Measurements from ENCODE around the gene ZBTB7C. TPM values are rescaled to one million over a fixed set of nuclear protein-coding genes. Genes with fewer than 3 reads are reported as not detected.

ZBTB7C gene
- polyA plus RNA-seq, 1 donor (not counting 4 experiments of a cell fraction or from before 2014, with no cell fraction given) = 0.58 TPM

DNA sequence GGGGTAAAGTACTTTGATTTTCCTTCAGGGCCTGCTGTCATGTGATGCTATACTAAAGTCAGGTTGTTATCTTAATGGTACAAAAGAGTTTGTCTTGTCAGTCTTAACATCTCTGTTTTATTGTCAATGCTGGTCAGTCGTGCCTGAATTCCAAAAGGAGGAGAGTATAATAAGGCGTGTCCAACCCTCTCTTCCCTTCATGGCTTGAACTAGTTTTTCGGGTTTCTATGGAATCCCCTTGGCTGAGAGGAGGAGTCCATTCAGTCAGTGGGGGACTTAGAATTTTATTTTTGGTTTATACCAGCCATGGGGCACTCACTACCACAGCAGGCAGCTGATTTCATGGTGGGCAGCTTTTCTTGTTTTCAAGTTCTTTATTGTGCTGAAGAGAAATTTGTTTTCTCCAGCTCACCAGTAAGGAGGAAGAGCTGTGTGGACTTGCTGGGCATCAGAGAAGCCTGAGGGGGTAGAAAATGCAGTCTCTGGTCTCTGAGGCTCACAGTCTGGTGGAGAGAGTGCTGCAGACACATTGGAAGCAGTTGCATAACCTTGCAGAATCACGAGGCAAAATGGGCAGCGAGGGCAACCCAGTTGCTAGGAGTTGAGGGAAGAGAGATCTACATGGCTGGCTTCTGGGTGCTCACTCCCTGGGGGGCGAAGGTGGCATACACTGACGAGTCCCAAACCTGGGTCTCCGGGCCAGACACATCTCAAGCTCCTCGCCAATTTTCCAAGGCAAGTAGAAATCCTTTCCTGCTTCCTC, 193.1 kb downstream of the ZBTB7C start:
- no peak overlapping the region for H3K27ac ChIP-seq (ENCODE audit: control insufficient read depth, insufficient read depth, low read length)
- H3K4me1 ChIP-seq (ENCODE audit: control insufficient read depth, extremely low read depth, insufficient read depth, low read length) = no peaks in the 10 kb centered on the region
- H3K79me2 ChIP-seq (ENCODE audit: control insufficient read depth, insufficient read depth, low read length) = no peaks in the 10 kb centered on the region
- H3K4me2 ChIP-seq (ENCODE audit: control insufficient read depth, extremely low read depth, insufficient read depth, low read depth, low read length) = no peak overlapping the region
- no peaks in the 10 kb centered on the region for H3K36me3 ChIP-seq (ENCODE audit: control insufficient read depth in 2 of 2, extremely low read depth in 1 of 2, insufficient read depth in 2 of 2, low read length in 2 of 2)
- H3K9me1 ChIP-seq (ENCODE audit: control insufficient read depth, extremely low read depth, insufficient read depth, low read length) = no peaks in the 10 kb centered on the region
- no peak overlapping the region for H3K4me3 ChIP-seq (ENCODE audit: control insufficient read depth in 2 of 3, extremely low read depth in 1 of 3, insufficient read depth in 2 of 3, low read depth in 1 of 3, low read length in 3 of 3)
- H2AFZ ChIP-seq (ENCODE audit: control insufficient read depth, low read length) = no peak overlapping the region
- H4K20me1 ChIP-seq (ENCODE audit: control insufficient read depth, extremely low read depth, insufficient read depth, low read length) = no peaks in the 10 kb centered on the region
- DNase-seq (ENCODE audit: low read depth, low spot score) (no peak), FAIRE-seq (no peak)
- H3K9ac ChIP-seq (ENCODE audit: control insufficient read depth, extremely low read depth, insufficient read depth, low read length) = no peak overlapping the region
- no peaks in the 10 kb centered on the region for H3K9me3 ChIP-seq (ENCODE audit: control insufficient read depth, low read depth, low read length)
- dilution Hi-C loops (cut with MboI; ENCODE audit: extremely low pct_ligation_motif_present, low sequenced_read_pairs) = no loop called here
- H3K27me3 ChIP-seq (ENCODE audit: control insufficient read depth, extremely low read depth, insufficient read depth, low read length) = no peaks in the 10 kb centered on the region
- no peak for TF ChIP-seq EZH2 (IDR thresholded peaks at IDR 0.05; ENCODE audit: low read length)
- TF ChIP-seq, protein P1, sequence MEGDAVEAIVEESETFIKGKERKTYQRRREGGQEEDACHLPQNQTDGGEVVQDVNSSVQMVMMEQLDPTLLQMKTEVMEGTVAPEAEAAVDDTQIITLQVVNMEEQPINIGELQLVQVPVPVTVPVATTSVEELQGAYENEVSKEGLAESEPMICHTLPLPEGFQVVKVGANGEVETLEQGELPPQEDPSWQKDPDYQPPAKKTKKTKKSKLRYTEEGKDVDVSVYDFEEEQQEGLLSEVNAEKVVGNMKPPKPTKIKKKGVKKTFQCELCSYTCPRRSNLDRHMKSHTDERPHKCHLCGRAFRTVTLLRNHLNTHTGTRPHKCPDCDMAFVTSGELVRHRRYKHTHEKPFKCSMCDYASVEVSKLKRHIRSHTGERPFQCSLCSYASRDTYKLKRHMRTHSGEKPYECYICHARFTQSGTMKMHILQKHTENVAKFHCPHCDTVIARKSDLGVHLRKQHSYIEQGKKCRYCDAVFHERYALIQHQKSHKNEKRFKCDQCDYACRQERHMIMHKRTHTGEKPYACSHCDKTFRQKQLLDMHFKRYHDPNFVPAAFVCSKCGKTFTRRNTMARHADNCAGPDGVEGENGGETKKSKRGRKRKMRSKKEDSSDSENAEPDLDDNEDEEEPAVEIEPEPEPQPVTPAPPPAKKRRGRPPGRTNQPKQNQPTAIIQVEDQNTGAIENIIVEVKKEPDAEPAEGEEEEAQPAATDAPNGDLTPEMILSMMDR (optimal IDR thresholded peaks at IDR 0.05 in 1 of 3, IDR thresholded peaks at IDR 0.05 in 1 of 3, conservative IDR thresholded peaks at IDR 0.05 in 1 of 3; ENCODE audit: extremely low read depth in 1 of 3, insufficient read depth in 2 of 3, low read length in 3 of 3) = no peak

DNA sequence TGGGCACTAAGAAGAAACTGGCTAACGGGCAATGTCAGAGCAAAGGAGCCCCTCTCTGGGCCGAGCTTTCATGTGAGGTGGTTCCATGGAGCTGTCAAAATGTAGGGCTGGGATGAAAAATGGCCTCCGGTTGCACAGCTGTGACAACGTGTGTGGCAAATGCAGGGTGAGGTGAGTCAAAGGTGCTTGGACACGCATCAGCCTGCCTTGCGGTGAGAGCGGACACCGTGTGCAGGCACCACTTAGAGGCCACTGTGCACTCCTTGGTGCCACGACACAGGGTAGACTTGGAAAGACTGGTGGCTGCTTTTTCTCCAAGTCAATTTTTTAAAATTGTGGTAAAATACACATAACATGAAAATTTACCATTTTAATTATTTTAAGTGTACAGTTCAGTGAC, 195.4 kb downstream of the ZBTB7C start:
- H3K36me3 ChIP-seq (ENCODE audit: control insufficient read depth in 2 of 2, extremely low read depth in 1 of 2, insufficient read depth in 2 of 2, low read length in 2 of 2) = no peaks in the 10 kb centered on the region
- dilution Hi-C loops (cut with MboI; ENCODE audit: extremely low pct_ligation_motif_present, low sequenced_read_pairs) = no loop called here

More for the DNA sequence above, 195.4 kb downstream of the ZBTB7C start:
- no peaks in the 10 kb centered on the region for H3K9me1 ChIP-seq (ENCODE audit: control insufficient read depth, extremely low read depth, insufficient read depth, low read length)
- H3K27ac ChIP-seq (ENCODE audit: control insufficient read depth, insufficient read depth, low read length) = no peak overlapping the region
- no peak overlapping the region for H3K9ac ChIP-seq (ENCODE audit: control insufficient read depth, extremely low read depth, insufficient read depth, low read length)
- H3K9me3 ChIP-seq (ENCODE audit: control insufficient read depth, low read depth, low read length) = no peaks in the 10 kb centered on the region
- no peak overlapping the region for H3K4me3 ChIP-seq (ENCODE audit: control insufficient read depth in 2 of 3, extremely low read depth in 1 of 3, insufficient read depth in 2 of 3, low read depth in 1 of 3, low read length in 3 of 3)
- H3K4me2 ChIP-seq (ENCODE audit: control insufficient read depth, extremely low read depth, insufficient read depth, low read depth, low read length) = no peak overlapping the region
- no peaks in the 10 kb centered on the region for H3K79me2 ChIP-seq (ENCODE audit: control insufficient read depth, insufficient read depth, low read length)
- FAIRE-seq (no peak), DNase-seq (ENCODE audit: low read depth, low spot score) (no peak)
- H3K4me1 ChIP-seq (ENCODE audit: control insufficient read depth, extremely low read depth, insufficient read depth, low read length) = peaks cover 3% of the 10 kb centered on the region
- no peaks in the 10 kb centered on the region for H4K20me1 ChIP-seq (ENCODE audit: control insufficient read depth, extremely low read depth, insufficient read depth, low read length)
- H2AFZ ChIP-seq (ENCODE audit: control insufficient read depth, low read length) = no peak overlapping the region
- TF ChIP-seq, protein P1 (optimal IDR thresholded peaks at IDR 0.05 in 1 of 3, IDR thresholded peaks at IDR 0.05 in 1 of 3, conservative IDR thresholded peaks at IDR 0.05 in 1 of 3; ENCODE audit: extremely low read depth in 1 of 3, insufficient read depth in 2 of 3, low read length in 3 of 3) = no peak
- no peak for TF ChIP-seq EZH2 (IDR thresholded peaks at IDR 0.05; ENCODE audit: low read length)
- H3K27me3 ChIP-seq (ENCODE audit: control insufficient read depth, extremely low read depth, insufficient read depth, low read length) = no peaks in the 10 kb centered on the region
